COR-L47 (cell line): Measurements from ENCODE around the gene B3GAT1.
"Not testable (repeated sequence)": the region's sequence is repeated elsewhere in the genome, so short reads cannot be mapped to it uniquely, and the experiment has no call there.

Source experiments
- DNase-seq: peaks from one replicate; lab custom pipeline; 2025; lab: John Stamatoyannopoulos, UW

The B3GAT1 gene

GRCh38 chr11:134355136-134355535 is 56.9 kb downstream of the B3GAT1 start:
- no peak for DNase-seq

GRCh38 chr11:134352111-134352510 is 59.9 kb downstream of the B3GAT1 start:
- no peak for DNase-seq

- DNase-seq = no peak
These were observed 61.7 kb downstream of the B3GAT1 start for GRCh38 chr11:134350381-134350780.

GRCh38 chr11:134349802-134350355 is 62.2 kb downstream of the B3GAT1 start:
- no peak for DNase-seq

GRCh38 chr11:134349109-134349801 is 62.8 kb downstream of the B3GAT1 start:
- no peak for DNase-seq

GRCh38 chr11:134347441-134347840 is 64.6 kb downstream of the B3GAT1 start:
- DNase-seq = no peak

- no peak for DNase-seq
These were observed 65.1 kb downstream of the B3GAT1 start for GRCh38 chr11:134346976-134347350.

- DNase-seq = no peak
These were observed 65.7 kb downstream of the B3GAT1 start for GRCh38 chr11:134346101-134346975.

- no peak for DNase-seq
These were observed 66.8 kb downstream of the B3GAT1 start for GRCh38 chr11:134345237-134345550.

GRCh38 chr11:134344497-134345236 is 67.4 kb downstream of the B3GAT1 start:
- DNase-seq = not testable (repeated sequence)

- no peak for DNase-seq
These were observed 68.4 kb downstream of the B3GAT1 start for GRCh38 chr11:134343646-134344045.

GRCh38 chr11:134342572-134343340 is 69.3 kb downstream of the B3GAT1 start:
- no peak for DNase-seq

- DNase-seq = no peak
These were observed 70.1 kb downstream of the B3GAT1 start for GRCh38 chr11:134341805-134342571.

GRCh38 chr11:134340354-134340964 is 71.6 kb downstream of the B3GAT1 start:
- DNase-seq = no peak

- DNase-seq = no peak
These were observed 72.3 kb downstream of the B3GAT1 start for GRCh38 chr11:134339756-134340155.

- DNase-seq = no peak
These were observed 73.4 kb downstream of the B3GAT1 start for GRCh38 chr11:134338654-134339053.

GRCh38 chr11:134338068-134338467 is 74.0 kb downstream of the B3GAT1 start:
- no peak for DNase-seq

- no peak for DNase-seq
These were observed 75.0 kb downstream of the B3GAT1 start for GRCh38 chr11:134337051-134337450.

GRCh38 chr11:134334796-134335571 is 77.1 kb downstream of the B3GAT1 start:
- DNase-seq = no peak

GRCh38 chr11:134333946-134334345 is 78.1 kb downstream of the B3GAT1 start:
- no peak for DNase-seq
